Activated naive CD4-positive, alpha-beta T cell treated with anti-CD3 and anti-CD28 coated beads, Interleukin-2, amount 50 U/mL, for 72 hours (primary cell): ENCODE results near the gene BCL11B. TPM values are rescaled to one million over a fixed set of nuclear protein-coding genes. Genes with fewer than 3 reads are reported as not detected.

Source experiments
- ATAC-seq, 2 donors: fragments of 150-1000 bp; cut with Tn5 transposase; 2 replicates each; pipeline ENCODE4 v1.10.0; 2021; ENCODE audit warnings: mild to moderate bottlenecking in 2 of 2, moderate library complexity in 2 of 2
- DNase-seq, 2 donors: peaks; one replicate each; pipeline ENCODE4 v3.0.0; 2021 to 2022; ENCODE audit warnings: low spot score in 2 of 2
- H3K27ac Mint-ChIP-seq, 2 donors: one replicate each; pipeline ENCODE4 v1.8.0; 2022; ENCODE audit warnings: mild to moderate bottlenecking in 2 of 2, mixed read lengths in 2 of 2
- H3K36me3 Mint-ChIP-seq, 2 donors: one replicate each; pipeline ENCODE4 v1.8.0; 2022; ENCODE audit warnings: mixed read lengths in 2 of 2
- H3K9me3 Mint-ChIP-seq, 2 donors: one replicate each; pipeline ENCODE4 v1.8.0; 2022; ENCODE audit warnings: mixed read lengths in 2 of 2
- total RNA-seq, 2 donors: library from RNA; stranded (reverse); gene quantifications; one replicate each; pipeline ENCODE4 v1.2.3, GENCODE V29; 2022

BCL11B gene
- total RNA-seq, 2 donors from 2014 or later, result 57.8 to 65.7 TPM

DNA sequence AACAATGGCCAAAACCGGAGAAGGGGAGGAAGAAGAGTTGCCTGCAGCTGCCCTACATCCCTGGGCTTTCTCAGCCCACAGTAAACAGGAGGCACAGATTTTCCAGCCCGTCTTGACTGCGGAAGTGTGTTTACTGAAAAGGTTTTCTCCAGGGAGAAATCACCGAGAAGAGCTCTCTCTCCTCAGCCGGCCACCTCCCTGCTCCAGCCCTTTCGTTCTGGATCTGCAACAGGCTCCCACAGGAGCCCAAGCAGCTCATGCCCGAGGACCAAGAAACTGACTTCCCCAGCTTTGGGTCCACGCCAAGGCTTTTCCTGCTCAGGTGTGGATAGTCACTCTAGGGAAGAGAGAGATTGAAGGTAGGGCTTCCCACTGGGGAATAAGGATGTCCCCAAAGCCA, 61.7 kb downstream of the BCL11B start:
- H3K9me3 Mint-ChIP-seq, result no peaks in the 10 kb centered on the region
- no peak for ATAC-seq
- DNase-seq, result no peak
- peak overlapping the region; percentile 90 for H3K27ac Mint-ChIP-seq
- peaks cover 5 to 37% of the 10 kb centered on the region in 2 donors for H3K36me3 Mint-ChIP-seq

- Mint-ChIP-seq H3K27ac (peak overlapping the region; percentile 90 to 99), H3K9me3 (no peaks in the 10 kb centered on the region), H3K36me3 (peaks cover 5 to 47% of the 10 kb centered on the region in 2 donors)
- no peak for DNase-seq
- ATAC-seq, result no peak
Observed at GRCh38 chr14:99209409-99209808, 62.6 kb downstream of the BCL11B start.

DNA sequence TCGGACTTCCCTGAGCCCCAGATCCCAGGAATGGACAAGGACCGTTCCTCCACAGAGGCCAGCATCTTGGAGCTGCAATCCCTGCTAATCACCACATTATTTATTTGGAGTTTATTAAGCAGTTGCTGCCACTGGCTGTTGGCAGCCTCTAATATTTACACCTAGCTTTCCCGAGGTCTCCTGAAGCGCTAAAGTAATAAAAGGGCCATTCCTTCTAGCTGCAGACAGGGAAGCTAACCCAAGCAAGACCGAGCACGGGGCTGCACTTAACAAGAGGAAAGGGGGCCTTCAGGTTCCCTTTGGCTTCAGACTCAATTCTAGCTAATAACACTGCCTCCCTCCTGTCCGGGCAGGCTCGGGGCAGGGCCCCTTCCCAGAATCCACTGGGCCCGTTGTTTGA, 63.7 kb downstream of the BCL11B start:
- Mint-ChIP-seq H3K36me3 (peaks cover 5 to 46% of the 10 kb centered on the region in 2 donors), H3K27ac (peak overlapping the region; percentile 90 to 99), H3K9me3 (no peaks in the 10 kb centered on the region)

DNA sequence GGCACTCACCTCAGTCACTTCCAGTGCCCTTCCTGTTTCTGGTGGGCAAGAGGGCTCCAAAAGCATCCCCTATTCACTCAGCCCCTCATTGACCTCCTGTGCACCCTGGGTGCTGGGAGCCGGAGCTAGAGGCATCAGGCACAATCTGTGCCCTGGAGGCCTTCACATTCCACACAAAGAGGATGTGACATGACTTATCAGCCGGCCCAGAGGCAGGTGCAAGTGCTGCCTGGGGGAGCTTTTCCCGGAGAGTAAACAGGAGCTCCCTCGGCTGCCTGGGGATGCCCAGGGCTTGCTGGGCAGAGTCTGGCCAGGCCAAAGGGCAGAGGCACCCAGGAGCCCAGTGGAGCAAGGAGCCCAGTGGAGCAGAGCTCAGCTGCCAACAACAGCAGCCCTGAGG, 64.5 kb downstream of the BCL11B start:
- ATAC-seq (no peak), DNase-seq (no peak)
- peaks cover 5 to 38% of the 10 kb centered on the region in 2 donors for H3K36me3 Mint-ChIP-seq
- H3K9me3 Mint-ChIP-seq, result no peaks in the 10 kb centered on the region
- H3K27ac Mint-ChIP-seq, result peak overlapping the region; percentile 90 to 99

More for the DNA sequence above, 63.7 kb downstream of the BCL11B start:
- no peak for DNase-seq
- no peak for ATAC-seq

- H3K36me3 Mint-ChIP-seq, result peaks cover 0 to 26% of the 10 kb centered on the region in 2 donors
Observed at GRCh38 chr14:99206090-99206489, 65.9 kb downstream of the BCL11B start.

GRCh38 chr14:99205086-99205688, 66.8 kb downstream of the BCL11B start:
- peaks cover 0 to 26% of the 10 kb centered on the region in 2 donors for H3K36me3 Mint-ChIP-seq
- ATAC-seq, result peak; percentile 14 to 39
- no peak for DNase-seq
- H3K27ac Mint-ChIP-seq, result peak overlapping the region; percentile 90 to 99
- H3K9me3 Mint-ChIP-seq, result no peaks in the 10 kb centered on the region

More at GRCh38 chr14:99206090-99206489, 65.9 kb downstream of the BCL11B start:
- ATAC-seq (no peak), DNase-seq (no peak)
- Mint-ChIP-seq H3K27ac (peak overlapping the region; percentile 90 to 99), H3K9me3 (no peaks in the 10 kb centered on the region)

GRCh38 chr14:99203801-99204200, 68.2 kb downstream of the BCL11B start:
- ATAC-seq (peak; percentile 3 to 9), DNase-seq (no peak)
- no peaks in the 10 kb centered on the region for H3K9me3 Mint-ChIP-seq
- H3K36me3 Mint-ChIP-seq, result peaks cover 5 to 32% of the 10 kb centered on the region in 2 donors
- H3K27ac Mint-ChIP-seq, result peak overlapping the region; percentile 90 to 99

GRCh38 chr14:99203080-99203479, 68.9 kb downstream of the BCL11B start:
- peak overlapping the region; percentile 90 to 99 for H3K27ac Mint-ChIP-seq
- H3K36me3 Mint-ChIP-seq, result peaks cover 10 to 37% of the 10 kb centered on the region in 2 donors
- H3K9me3 Mint-ChIP-seq, result no peaks in the 10 kb centered on the region
- DNase-seq (no peak), ATAC-seq (peak; percentile 3 to 58)

DNA sequence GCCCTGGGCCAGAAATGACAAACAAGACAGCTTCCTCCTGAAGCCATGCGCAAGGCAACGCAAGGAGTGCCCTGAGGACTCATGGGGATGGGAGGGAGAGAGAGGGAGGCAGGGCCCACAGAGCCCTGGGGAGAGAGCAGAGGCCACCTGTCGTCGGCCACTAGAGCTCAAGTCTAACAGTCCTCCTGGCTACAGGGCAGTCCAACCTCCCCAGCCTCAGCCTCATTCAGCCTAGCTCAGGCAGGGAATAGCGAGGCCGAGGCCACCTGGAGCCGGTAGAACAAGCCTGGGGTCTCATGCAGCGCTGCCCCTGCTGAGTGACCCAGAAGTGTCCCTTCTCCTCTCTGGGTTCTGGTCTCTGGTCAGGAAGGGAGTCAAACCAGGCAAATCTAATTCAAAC, 69.5 kb downstream of the BCL11B start:
- H3K9me3 Mint-ChIP-seq, result no peaks in the 10 kb centered on the region
- ATAC-seq (peak in 1 of 2 donors; percentile 3), DNase-seq (no peak)
- peak overlapping the region; percentile 90 to 99 for H3K27ac Mint-ChIP-seq
- peaks cover 10 to 37% of the 10 kb centered on the region in 2 donors for H3K36me3 Mint-ChIP-seq

GRCh38 chr14:99201351-99202073, 70.5 kb downstream of the BCL11B start:
- Mint-ChIP-seq H3K27ac (peak overlapping the region; percentile 90 to 99), H3K9me3 (no peaks in the 10 kb centered on the region), H3K36me3 (peaks cover 10 to 36% of the 10 kb centered on the region in 2 donors)
- ATAC-seq (peak in 1 of 2 donors; percentile 16), DNase-seq (no peak)

DNA sequence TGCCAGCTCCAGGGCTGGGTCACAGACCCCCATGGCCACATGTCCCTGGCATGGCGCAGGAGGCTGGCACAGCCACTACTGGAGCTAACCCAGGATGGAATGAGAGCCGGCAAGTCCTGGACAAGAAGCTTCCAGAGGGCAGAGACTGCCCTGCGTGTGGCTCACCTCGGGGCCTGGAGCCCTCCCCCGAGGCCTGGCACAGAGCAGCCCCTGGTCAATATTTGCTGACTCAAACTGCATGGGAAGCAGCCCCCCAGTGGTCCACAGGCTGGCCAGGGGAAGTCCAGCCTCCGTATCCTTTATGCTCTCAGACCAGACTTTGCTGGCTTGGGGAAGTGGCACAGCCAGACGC, 71.4 kb downstream of the BCL11B start:
- peaks cover 10 to 27% of the 10 kb centered on the region in 2 donors for H3K36me3 Mint-ChIP-seq
- no peak for ATAC-seq
- no peak for DNase-seq
- H3K9me3 Mint-ChIP-seq, result no peaks in the 10 kb centered on the region
- H3K27ac Mint-ChIP-seq, result peak overlapping the region; percentile 90 to 99

DNA sequence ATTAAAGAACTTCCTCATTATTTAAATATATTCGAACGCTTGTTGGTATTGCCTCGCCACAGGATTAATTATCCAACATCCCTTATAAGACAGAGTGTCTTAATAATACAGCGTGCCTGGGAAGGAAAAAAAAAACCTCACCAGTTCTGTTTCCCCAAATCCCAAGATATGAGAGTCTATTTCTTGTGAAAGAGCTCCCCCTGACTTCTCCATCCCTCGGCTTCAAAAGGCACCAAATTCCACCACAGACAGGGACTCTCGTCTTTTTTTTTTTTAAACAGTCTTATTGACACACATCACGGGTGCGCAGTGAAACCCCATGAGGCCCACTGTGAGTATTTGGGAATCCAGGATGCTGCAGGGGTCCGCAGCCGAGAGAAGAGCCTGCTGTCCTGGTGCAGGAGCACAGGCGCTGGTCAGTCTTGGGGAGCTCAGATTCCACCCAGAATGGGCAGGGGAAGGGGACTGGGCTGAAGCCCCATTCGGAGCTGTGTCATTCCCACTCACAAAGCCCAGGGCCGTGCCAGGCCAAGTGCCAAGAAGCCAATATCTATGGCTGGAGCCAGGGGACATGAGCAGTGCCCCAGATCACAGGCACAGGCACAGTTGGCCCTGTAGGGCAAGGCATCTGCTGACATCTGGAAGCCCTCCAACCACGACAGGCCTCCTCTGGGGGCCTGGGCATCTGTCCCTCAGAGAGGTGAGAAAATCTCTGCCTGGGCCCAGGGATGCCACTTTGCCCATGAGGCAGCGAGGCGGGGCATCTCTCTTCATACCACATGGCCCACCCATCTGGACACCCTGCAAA, 71.9 kb downstream of the BCL11B start:
- DNase-seq (no peak), ATAC-seq (no peak)
- Mint-ChIP-seq H3K36me3 (peaks cover 10 to 21% of the 10 kb centered on the region in 2 donors), H3K9me3 (no peaks in the 10 kb centered on the region), H3K27ac (peak overlapping the region; percentile 90 to 99)

DNA sequence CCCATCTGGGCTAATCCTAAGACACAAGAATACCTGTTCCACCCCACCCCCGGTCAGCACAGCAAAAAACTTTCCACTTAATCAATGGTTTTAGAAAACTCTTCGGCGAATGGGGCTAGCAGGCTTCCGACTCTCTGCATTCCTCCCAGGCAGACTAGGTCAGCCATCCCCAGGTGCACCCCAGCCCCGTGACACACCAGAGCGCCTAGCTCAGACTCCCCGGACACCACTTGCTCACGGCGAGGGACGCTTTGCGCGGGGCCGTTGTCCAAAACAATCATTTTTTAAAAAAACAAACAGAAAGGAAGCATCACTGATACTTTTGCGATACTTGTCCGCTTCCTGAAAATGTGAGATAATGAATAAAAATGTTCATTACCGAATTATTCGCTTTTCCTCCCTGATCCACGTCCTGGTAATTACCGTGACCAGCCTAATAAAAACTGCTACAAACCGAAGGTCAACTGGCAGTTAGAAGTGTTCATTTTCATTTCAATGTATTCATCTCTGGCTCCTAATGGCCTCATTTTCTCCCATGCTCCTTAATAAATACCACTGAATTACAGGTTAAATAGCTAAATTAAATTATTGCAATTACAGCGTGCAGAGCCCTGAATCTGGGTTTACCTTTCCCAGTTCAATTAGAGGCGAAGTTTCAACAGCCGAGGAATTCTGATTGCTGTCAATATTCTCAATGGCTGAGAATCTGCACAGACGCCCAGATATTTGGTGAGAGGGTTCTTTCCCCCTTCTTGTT, 73.1 kb downstream of the BCL11B start:
- ATAC-seq (no peak), DNase-seq (no peak)
- Mint-ChIP-seq H3K9me3 (no peaks in the 10 kb centered on the region), H3K36me3 (peaks cover 10 to 12% of the 10 kb centered on the region in 2 donors), H3K27ac (peak overlapping the region; percentile 90 to 98)

- ATAC-seq, result no peak
- Mint-ChIP-seq H3K9me3 (no peaks in the 10 kb centered on the region), H3K36me3 (peaks cover 10 to 30% of the 10 kb centered on the region in 2 donors), H3K27ac (peak overlapping the region in 1 of 2 donors; percentile 44)
- no peak for DNase-seq
Observed at GRCh38 chr14:99196310-99196650, 75.7 kb downstream of the BCL11B start.

DNA sequence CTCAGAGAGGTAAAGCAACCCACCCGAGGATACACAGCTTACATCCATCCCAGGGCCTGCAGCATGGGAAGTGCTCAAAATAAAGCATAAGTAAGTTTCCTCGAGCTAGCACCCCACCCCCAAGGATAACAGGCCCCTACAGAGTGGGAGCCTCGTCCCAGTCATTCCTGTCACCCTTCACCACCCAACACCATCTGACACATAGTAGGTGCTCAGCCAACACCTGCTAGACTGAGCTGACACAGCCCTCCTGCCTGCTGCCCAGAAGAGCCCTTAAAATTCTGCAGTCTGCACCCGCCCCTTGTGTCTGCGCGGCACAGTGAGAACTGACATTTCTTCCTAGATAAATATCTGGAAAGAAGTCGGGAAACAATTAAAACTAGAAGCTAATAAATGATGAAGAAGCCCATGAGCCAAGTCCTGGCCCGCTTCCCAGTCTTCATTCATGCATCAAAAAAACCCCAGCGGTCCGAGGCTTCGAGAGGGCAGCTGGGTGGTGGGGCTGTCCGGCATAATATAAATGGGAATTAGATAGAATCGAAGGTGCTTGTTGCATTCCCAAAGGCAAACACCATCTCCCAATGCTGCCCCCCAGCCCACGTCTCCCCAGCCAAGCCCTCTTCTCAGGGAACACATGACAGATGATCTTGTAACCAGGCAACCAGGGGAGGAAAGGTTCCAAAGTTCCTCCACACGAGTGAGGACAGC, 76.2 kb downstream of the BCL11B start:
- no peaks in the 10 kb centered on the region for H3K9me3 Mint-ChIP-seq
- ATAC-seq, result peak; percentile 6 to 42
- H3K27ac Mint-ChIP-seq, result peak overlapping the region; percentile 90 to 95
- H3K36me3 Mint-ChIP-seq, result peaks cover 10 to 30% of the 10 kb centered on the region in 2 donors
- peak in 1 of 2 donors; percentile 37 for DNase-seq

DNA sequence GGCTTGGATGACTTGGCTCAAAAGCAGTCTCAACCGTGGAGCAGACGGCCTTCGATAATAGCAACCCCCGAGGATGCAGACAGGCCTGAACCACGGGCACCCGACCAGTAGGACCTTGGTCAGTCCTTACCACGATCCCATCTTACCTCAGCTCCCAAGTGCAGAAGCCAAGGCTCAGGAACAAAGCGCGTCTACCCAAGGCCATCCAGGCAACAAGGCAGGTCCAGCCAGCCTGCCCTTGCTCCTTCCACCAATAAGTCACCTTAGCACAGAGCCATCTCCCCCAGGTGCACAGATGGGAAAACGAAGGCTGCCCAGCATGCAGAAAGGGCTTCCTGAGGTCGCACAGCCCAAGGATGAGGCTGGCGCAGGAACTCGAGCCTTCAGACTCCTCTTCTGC, 77.3 kb downstream of the BCL11B start:
- ATAC-seq (no peak), DNase-seq (peak in 1 of 2 donors; percentile 57)
- H3K36me3 Mint-ChIP-seq, result peaks cover 10 to 30% of the 10 kb centered on the region in 2 donors
- no peaks in the 10 kb centered on the region for H3K9me3 Mint-ChIP-seq
- peak overlapping the region; percentile 90 to 95 for H3K27ac Mint-ChIP-seq
